ENCODE measurements around the gene TERC.

Gene TERC

DNA sequence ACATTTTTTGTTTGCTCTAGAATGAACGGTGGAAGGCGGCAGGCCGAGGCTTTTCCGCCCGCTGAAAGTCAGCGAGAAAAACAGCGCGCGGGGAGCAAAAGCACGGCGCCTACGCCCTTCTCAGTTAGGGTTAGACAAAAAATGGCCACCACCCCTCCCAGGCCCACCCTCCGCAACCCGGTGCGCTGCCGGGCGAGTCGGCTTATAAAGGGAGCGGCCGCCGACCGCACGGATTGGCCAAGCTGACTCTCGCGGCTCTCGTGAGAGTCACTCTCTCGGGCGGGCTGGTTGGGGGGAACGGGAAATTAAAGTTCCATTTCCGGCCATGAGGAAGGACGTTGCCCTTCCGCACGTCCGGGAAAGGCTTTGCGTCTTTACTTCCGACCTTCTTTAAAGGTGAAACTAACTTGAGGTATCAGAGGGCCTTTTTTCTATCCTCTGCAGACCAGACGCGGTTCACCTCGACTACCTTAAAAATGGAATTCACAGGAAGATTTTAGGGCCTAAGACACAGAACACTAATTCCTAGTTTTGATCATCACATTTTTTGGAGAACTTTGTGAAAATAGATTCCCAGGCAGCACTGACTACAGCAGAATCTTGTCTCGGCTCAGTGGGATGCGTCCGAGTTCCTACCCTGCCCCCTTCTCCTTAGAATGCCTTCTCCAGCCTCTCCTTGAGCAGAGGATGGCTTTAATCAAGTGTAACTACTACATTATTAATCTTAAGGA lies at the start of gene TERC:
TERC (minus strand) TSS at position 179 of the 731 bp plus-strand sequence.
- Mint-ChIP-seq H3K4me1 (peaks cover 8% of the 10 kb centered on the region), H3K9me3 (peaks cover 5% of the 10 kb centered on the region), H3K36me3 (no peaks in the 10 kb centered on the region), H3K27ac (peak within 1 kb of the TSS; percentile 96), H3K27me3 (no peaks in the 10 kb centered on the region), H3K4me3 (peak within 1 kb of the TSS; percentile 96)
- DNase-seq (ENCODE audit: low spot score in 2 of 2), result peak in 1 of 2 donors; percentile 83
- ATAC-seq (ENCODE audit: low read depth), result peak; percentile 79

DNA sequence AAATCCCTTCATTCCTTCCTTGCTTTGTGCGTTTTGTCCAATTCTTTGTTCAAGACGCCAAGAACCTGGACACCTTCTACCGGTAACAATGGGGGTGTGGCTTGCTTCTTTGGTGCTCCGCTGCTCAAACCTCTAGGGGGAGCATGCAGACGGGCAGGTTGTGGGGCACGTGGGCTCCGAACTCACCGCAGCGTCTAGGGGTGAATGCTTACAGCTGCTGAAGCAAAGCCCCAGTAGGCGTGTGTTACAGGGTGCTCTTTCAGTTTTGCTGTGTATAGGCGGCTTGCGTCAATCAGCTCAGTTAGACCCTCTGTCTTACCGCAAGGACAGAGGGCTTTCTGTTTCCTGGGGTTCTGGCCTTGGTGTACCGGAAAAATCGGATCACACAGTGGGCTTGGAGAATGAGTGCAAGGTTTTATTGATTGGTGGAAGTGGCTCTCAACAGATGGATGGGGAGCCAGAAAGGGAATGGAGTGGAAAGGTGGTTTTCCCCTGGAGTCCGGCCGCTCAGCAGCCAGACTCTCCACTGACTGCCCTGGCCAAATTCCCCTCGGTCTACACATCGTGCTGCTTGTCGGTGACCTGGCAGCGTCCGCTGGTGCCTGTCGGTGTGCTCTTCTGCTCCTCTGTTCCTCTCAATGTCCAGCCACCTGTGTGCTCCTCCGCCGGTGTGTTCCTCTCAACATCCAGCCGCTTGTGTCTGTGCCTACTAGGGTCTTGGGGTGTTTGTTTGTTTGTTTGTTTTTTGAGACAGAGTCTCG lies 49.1 kb upstream of the TERC start:
- ATAC-seq (ENCODE audit: low read depth) (peak; percentile 88), DNase-seq (ENCODE audit: low spot score in 2 of 2) (peak; percentile 64 to 86)
- Mint-ChIP-seq H3K9me3 (peaks cover 5% of the 10 kb centered on the region), H3K27ac (peak overlapping the region; percentile 83), H3K4me1 (peaks cover 25% of the 10 kb centered on the region), H3K36me3 (peaks cover 5% of the 10 kb centered on the region), H3K4me3 (peak overlapping the region; percentile 87), H3K27me3 (no peaks in the 10 kb centered on the region)

DNA sequence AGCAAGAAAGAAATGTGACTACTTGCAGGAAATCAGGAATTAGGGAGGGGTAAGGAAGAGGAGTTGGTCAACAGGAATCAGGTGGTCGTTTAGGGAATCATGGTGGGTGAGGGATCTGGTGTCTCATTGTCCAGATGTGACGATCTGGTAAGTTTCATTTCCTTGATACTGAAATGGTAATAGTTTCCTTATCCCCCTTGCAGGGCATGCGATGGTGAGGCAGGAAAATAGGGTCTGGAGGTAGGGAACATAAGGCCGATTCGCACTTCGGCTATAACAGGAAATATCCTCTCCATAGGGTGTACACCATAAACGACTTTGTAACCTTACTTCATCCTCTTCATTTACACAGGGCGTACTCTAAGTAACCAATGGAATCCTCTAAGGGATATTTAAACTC lies 48.4 kb upstream of the TERC start:
- H3K27me3 Mint-ChIP-seq, result no peaks in the 10 kb centered on the region
- peaks cover 5% of the 10 kb centered on the region for H3K9me3 Mint-ChIP-seq
- H3K4me1 Mint-ChIP-seq, result peaks cover 25% of the 10 kb centered on the region
- DNase-seq (ENCODE audit: low spot score in 2 of 2) (no peak), ATAC-seq (ENCODE audit: low read depth) (no peak)
- H3K27ac Mint-ChIP-seq, result peak overlapping the region; percentile 83
- peaks cover 6% of the 10 kb centered on the region for H3K36me3 Mint-ChIP-seq
- H3K4me3 Mint-ChIP-seq, result peak overlapping the region; percentile 87

DNA sequence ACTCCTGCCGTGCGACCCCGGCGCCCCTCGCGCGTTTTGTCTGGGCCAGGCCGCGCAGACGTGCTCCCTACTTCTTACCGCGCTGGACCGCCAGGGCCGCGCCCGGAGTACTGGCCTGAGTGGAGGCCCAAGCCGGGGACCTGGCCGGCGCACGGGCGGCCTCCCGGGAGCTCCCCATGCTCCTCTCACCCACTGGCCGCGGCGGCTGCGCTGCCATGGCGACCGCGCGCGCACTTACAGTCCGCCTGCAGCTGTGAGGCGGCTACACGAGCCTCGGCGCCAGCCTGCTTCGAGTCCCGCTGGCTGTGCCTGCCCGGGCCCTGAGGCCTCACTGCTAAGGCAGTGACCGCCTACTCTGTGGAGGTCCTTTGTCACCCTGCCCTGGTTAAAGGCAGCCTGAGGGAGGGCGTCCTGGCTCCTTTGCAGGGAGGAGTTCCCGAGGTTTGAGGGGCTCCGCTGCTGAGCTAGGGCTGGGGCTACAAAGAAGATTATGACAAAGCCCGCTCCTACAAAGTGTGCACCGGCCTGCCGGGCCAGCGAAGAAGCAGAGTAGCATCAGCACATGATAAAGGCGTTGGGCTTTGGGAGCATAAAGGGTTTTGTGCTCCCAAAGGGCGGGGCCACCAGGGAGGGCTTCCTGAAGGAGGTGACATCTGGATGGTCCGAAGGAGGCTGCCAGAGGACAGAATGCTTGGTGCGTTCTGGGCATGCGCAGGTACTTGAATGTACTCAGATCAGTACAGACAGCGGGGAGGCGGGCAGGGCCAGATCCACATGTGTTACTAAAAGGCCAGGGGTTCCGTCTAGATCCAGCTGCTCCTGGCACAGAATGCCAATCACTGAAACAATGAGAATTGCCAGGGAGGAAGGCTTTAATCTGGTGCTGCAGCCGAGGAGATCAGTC lies 47.7 kb upstream of the TERC start, which contains the start of the genes LRRC34 and LRRIQ4:
LRRC34 (minus strand) TSS at position 573 of the 904 bp plus-strand sequence; CDS start at position 217, 356 bp downstream.
LRRIQ4 (plus strand) TSS at position 539 of the 904 bp plus-strand sequence. CDS start 9,052 bp downstream, outside the sequence.
- DNase-seq (ENCODE audit: low spot score in 2 of 2) (peak; percentile 46 to 71), ATAC-seq (ENCODE audit: low read depth) (peak; percentile 57)
- peak within 1 kb of the TSS; percentile 87 for H3K4me3 Mint-ChIP-seq
- H3K4me1 Mint-ChIP-seq, result peaks cover 25% of the 10 kb centered on the region
- H3K36me3 Mint-ChIP-seq, result peaks cover 8% of the 10 kb centered on the region
- H3K27ac Mint-ChIP-seq, result peak within 1 kb of the TSS; percentile 83
- H3K9me3 Mint-ChIP-seq, result peaks cover 5% of the 10 kb centered on the region
- no peaks in the 10 kb centered on the region for H3K27me3 Mint-ChIP-seq

DNA sequence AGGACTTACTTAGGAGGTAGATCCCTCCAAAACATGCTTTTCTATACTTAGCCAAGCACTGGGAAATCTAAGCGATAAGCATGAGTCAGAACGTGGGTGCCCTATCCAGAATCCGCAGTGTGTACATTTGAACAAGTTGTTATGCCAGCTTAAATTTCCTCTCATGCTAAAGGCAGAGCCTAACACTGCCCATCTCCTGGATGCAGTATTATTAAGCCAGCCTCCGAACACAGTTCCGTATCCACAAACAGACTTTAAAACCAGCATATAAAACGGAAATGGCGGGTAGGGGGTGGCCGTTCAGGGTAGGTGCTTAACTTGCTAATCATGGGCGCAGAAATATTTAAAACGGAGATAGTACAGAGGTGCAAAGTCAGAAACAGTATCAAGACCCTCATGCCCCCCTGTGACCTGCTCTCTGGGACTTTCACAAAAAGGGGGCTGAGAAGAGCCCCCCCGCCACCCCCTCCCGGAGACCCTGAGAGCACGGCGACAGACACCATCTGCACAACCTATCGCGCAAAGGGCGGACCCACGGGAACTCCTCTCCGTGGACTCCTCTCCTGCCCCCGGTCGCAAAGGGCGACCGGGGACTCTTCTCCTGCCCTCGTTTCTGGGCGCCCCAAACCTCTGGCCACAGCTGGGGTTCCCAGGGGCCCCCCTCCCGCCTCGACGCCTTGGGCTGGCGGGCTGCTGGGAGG lies 46.9 kb upstream of the TERC start:
- DNase-seq (ENCODE audit: low spot score in 2 of 2) (no peak), ATAC-seq (ENCODE audit: low read depth) (peak; percentile 2)
- peak overlapping the region; percentile 83 for H3K27ac Mint-ChIP-seq
- H3K9me3 Mint-ChIP-seq, result peaks cover 5% of the 10 kb centered on the region
- no peaks in the 10 kb centered on the region for H3K27me3 Mint-ChIP-seq
- H3K4me1 Mint-ChIP-seq, result peaks cover 25% of the 10 kb centered on the region
- H3K4me3 Mint-ChIP-seq, result peak overlapping the region; percentile 87
- peaks cover 8% of the 10 kb centered on the region for H3K36me3 Mint-ChIP-seq

DNA sequence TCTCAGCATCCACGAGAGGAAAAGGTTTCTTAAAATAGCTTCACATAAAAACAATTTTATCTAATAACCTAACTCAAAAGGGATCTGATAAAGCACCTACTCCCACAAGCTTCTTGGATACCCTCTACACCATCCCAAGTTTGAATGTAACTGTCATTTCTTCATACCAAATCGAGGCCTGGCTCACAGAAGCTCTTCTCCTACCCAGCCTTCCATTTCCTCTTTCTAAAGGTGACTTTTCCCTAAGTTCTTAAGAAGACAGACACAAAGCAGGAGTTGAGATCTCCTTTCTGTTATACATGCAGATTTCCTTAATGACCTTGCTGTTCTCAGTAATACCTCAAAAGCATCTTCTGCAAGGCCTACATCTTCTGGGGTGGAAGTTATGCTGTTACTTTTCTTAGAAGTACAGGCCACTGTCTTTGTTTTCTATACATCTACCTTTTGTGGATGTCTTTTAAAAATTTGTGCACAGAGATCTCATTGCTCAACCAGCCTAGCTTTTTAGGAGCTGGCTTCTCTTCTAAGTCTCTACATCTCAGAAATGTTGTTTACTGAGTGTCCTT lies 44.5 kb upstream of the TERC start:
- Mint-ChIP-seq H3K36me3 (peaks cover 2% of the 10 kb centered on the region), H3K4me3 (no peak overlapping the region), H3K9me3 (no peaks in the 10 kb centered on the region), H3K27ac (peak overlapping the region; percentile 53), H3K27me3 (no peaks in the 10 kb centered on the region), H3K4me1 (peaks cover 24% of the 10 kb centered on the region)
- ATAC-seq (ENCODE audit: low read depth) (no peak), DNase-seq (ENCODE audit: low spot score in 2 of 2) (no peak)

DNA sequence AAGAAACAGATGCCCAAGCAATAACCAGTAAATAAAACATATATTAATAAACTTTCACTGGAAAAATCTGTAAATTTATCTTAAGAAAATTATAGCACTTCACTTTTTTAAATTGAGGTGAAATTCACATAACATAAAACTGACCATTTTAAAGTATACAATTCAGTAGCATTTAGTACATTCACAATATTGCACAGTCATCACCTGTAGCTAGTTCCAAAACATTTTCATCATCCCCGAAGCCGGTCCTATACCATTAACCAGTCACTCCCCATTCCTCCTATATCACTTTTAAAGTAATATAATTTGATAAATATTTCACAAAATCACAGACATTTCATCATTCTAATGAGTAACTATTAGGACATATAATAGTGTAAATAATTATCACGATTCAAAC lies 39.8 kb upstream of the TERC start:
- ATAC-seq (ENCODE audit: low read depth), result no peak
- H3K36me3 Mint-ChIP-seq, result peaks cover 2% of the 10 kb centered on the region

DNA sequence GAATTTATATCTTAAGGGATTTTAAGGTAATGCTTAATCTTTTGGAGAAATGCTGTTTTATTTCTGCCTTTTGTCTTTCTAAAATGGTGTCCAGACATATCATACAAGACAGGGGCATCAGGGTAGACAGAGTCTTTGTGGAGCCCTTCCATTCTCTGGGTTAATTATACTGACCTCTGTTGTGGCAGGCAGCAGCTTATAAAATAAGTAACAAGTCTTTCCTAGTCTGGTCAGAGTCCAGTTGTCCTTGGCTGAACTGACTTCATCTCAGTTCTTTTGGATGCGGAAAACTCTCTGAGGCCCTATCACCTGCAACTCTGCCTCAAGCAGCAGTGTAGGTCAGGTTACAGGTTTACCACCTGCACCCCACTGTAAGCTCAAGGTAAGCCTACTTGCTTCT lies 27.5 kb upstream of the TERC start:
- no peak for ATAC-seq (ENCODE audit: low read depth)

More for the DNA sequence above, 39.8 kb upstream of the TERC start:
- Mint-ChIP-seq H3K9me3 (no peaks in the 10 kb centered on the region), H3K4me3 (no peak overlapping the region), H3K27me3 (no peaks in the 10 kb centered on the region), H3K4me1 (peaks cover 3% of the 10 kb centered on the region), H3K27ac (no peak overlapping the region)
- DNase-seq (ENCODE audit: low spot score in 2 of 2), result no peak

DNA sequence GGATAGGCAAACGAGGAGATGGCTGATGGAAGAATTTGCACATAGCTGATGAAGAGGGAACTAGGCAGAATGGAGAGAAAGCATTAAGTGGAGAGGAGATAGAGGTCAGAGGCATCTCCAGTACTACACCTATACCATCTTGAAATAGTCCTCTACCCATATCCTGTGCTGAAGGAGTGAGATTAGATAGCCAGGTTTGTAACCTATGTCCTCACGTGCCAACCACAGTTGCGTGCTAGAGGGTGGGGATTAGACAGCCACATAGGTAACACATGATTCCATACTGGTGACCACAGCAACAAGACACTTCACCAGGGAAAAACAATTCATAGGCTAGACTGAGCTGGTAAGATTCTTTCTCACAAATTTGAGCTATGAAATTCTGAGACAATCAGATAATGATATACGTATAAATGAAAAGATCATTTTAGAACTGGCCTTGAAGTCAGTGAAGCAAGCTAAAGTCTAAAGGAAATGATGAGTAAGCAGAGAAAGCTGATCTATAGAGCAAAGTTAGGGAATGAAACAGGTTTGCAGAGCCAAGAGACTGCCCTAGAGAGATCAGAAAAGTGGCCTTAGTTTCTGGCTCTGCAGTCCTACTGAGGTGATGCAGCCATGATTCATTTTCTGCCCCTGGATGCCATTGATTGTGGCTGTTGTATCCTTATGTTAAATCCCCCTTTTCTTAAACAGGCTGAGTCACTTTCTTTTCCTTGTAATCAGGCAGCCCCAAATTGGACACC lies 26.0 kb upstream of the TERC start:
- DNase-seq (ENCODE audit: low spot score in 2 of 2) (no peak), ATAC-seq (ENCODE audit: low read depth) (no peak)
- Mint-ChIP-seq H3K36me3 (peaks cover 20% of the 10 kb centered on the region), H3K27me3 (no peaks in the 10 kb centered on the region), H3K4me1 (no peaks in the 10 kb centered on the region), H3K9me3 (no peaks in the 10 kb centered on the region), H3K27ac (no peak overlapping the region), H3K4me3 (no peak overlapping the region)

More for the DNA sequence above, 27.5 kb upstream of the TERC start:
- H3K4me3 Mint-ChIP-seq, result no peak overlapping the region
- peak overlapping the region; percentile 50 for H3K27ac Mint-ChIP-seq
- no peaks in the 10 kb centered on the region for H3K4me1 Mint-ChIP-seq
- no peaks in the 10 kb centered on the region for H3K9me3 Mint-ChIP-seq
- peaks cover 11% of the 10 kb centered on the region for H3K36me3 Mint-ChIP-seq
- H3K27me3 Mint-ChIP-seq, result no peaks in the 10 kb centered on the region
- DNase-seq (ENCODE audit: low spot score in 2 of 2), result no peak

DNA sequence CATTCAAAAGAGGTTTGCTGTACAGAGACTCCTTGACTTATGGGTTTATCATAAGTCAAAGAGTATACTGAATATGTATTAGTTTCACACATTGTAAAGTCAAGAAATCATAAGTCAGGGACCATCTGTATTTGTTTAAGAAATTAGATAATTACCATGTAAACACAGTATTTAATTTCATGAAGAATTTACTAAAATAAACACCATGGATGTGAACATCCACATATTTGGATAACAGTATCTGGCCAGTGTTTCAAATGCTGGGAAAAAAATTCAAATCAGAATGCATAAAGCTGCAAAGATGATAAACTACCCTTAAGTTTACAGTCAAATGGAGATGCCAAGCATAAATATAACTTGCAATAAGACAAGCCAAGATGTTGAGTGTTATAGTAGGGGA lies 25.4 kb upstream of the TERC start:
- H3K36me3 Mint-ChIP-seq, result peaks cover 25% of the 10 kb centered on the region
- H3K27ac Mint-ChIP-seq, result no peak overlapping the region
- no peaks in the 10 kb centered on the region for H3K9me3 Mint-ChIP-seq
- no peaks in the 10 kb centered on the region for H3K4me1 Mint-ChIP-seq
- no peaks in the 10 kb centered on the region for H3K27me3 Mint-ChIP-seq
- H3K4me3 Mint-ChIP-seq, result no peak overlapping the region
- ATAC-seq (ENCODE audit: low read depth) (no peak), DNase-seq (ENCODE audit: low spot score in 2 of 2) (no peak)

DNA sequence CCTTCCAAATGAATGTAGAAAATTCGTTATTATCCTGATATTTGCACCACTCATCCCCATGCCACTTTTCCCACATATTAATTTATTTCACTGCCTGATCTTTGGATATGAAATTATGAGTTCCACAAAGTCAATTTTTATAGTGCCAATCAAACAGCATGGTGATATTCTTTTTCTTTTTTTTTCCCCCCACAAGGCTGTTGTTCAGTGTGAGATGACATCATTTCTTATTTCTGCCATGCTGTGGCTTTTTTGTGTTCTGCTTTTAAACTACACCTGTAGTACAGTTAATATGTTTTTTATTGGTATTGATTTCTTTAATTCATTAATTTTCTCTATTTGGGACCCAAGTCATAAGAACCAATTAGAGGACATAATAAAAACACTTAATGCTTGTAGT lies 22.9 kb upstream of the TERC start:
- H3K36me3 Mint-ChIP-seq, result peaks cover 23% of the 10 kb centered on the region
- no peaks in the 10 kb centered on the region for H3K4me1 Mint-ChIP-seq
- no peaks in the 10 kb centered on the region for H3K9me3 Mint-ChIP-seq
- ATAC-seq (ENCODE audit: low read depth), result no peak
- DNase-seq (ENCODE audit: low spot score in 2 of 2), result no peak
- no peak overlapping the region for H3K27ac Mint-ChIP-seq
- H3K4me3 Mint-ChIP-seq, result no peak overlapping the region
- no peaks in the 10 kb centered on the region for H3K27me3 Mint-ChIP-seq

DNA sequence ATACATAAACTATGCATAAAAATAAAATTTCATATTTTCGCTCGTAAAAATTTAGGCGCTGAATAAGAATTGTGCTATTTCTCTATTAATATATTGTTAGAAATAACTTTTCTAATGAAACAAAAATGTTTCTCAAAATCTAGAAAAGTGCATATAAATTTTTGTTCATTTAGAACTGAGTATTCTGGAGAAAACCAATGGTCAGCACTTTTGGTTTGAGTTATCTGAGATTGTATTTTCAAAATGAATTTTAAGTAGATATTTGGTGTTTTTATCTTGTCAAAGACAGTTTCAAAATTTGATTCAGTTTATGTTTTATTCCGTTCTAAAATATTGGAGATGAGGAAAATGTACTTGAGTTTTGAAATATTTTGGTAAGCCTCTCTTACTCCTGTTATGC lies 22.3 kb upstream of the TERC start:
- DNase-seq (ENCODE audit: low spot score in 2 of 2), result no peak
- no peak for ATAC-seq (ENCODE audit: low read depth)
- Mint-ChIP-seq H3K4me3 (no peak overlapping the region), H3K27me3 (no peaks in the 10 kb centered on the region), H3K4me1 (peaks cover 2% of the 10 kb centered on the region), H3K9me3 (no peaks in the 10 kb centered on the region), H3K27ac (no peak overlapping the region), H3K36me3 (peaks cover 24% of the 10 kb centered on the region)
